Fibroblast of lung (primary cell): ENCODE results near the gene STAB2.

ENCODE experiments used
- EZH2 ChIP-seq: IDR thresholded peaks from 2 replicates; pipeline ENCODE4 v1.5.1; 2012; ENCODE audit warnings: low read length, control low read depth, mild to moderate bottlenecking; ENCODE audit errors: missing control alignments
- TF ChIP-seq, protein P1 (sequence below), 2 donors: IDR thresholded peaks in 1 of 2; conservative IDR thresholded peaks in 1 of 2; 1 replicate in 1 of 2; 2 replicates in 1 of 2; pipeline ENCODE4 v1.5.1; 2011 to 2012; ENCODE audit warnings: low read length in 2 of 2, control low read depth in 1 of 2, inconsistent platforms in 1 of 2, low read depth in 1 of 2, mild to moderate bottlenecking in 1 of 2

DNA sequence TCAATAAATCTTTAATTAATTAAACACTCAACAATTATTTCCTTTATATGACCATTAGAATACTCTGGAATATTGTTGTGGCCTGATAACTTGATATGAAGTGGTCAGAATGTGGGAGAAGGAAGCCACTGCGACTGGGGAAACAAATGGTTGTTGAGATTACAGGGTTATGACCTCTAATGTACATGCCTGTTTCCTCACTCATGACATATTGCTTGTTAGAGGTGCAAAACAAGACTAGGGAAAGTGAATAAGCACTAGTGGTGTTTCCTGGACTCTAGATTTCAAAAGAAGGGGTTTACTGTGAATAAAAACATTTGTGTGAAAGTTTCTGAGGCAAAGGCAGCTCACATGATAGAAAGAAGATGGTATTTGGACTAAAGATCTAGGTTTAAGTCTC, 53.3 kb downstream of the STAB2 start:
- TF ChIP-seq, protein P1, sequence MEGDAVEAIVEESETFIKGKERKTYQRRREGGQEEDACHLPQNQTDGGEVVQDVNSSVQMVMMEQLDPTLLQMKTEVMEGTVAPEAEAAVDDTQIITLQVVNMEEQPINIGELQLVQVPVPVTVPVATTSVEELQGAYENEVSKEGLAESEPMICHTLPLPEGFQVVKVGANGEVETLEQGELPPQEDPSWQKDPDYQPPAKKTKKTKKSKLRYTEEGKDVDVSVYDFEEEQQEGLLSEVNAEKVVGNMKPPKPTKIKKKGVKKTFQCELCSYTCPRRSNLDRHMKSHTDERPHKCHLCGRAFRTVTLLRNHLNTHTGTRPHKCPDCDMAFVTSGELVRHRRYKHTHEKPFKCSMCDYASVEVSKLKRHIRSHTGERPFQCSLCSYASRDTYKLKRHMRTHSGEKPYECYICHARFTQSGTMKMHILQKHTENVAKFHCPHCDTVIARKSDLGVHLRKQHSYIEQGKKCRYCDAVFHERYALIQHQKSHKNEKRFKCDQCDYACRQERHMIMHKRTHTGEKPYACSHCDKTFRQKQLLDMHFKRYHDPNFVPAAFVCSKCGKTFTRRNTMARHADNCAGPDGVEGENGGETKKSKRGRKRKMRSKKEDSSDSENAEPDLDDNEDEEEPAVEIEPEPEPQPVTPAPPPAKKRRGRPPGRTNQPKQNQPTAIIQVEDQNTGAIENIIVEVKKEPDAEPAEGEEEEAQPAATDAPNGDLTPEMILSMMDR (conservative IDR thresholded peaks at IDR 0.05 in 1 of 2, IDR thresholded peaks at IDR 0.05 in 1 of 2; ENCODE audit: low read depth in 1 of 2, low read length in 2 of 2) = no peak
- no peak for TF ChIP-seq EZH2
